NCI-H2227 treated with DMSO at 0.1 percent for 48 hours (cell line): ENCODE results near the gene ZC3H12D.
A peak's percentile ranks its signal among the peaks of the same experiment; 100 is the strongest.

Experiments
- DNase-seq: peaks from one replicate; lab custom pipeline; 2025; lab: John Stamatoyannopoulos, UW

Gene ZC3H12D

DNA sequence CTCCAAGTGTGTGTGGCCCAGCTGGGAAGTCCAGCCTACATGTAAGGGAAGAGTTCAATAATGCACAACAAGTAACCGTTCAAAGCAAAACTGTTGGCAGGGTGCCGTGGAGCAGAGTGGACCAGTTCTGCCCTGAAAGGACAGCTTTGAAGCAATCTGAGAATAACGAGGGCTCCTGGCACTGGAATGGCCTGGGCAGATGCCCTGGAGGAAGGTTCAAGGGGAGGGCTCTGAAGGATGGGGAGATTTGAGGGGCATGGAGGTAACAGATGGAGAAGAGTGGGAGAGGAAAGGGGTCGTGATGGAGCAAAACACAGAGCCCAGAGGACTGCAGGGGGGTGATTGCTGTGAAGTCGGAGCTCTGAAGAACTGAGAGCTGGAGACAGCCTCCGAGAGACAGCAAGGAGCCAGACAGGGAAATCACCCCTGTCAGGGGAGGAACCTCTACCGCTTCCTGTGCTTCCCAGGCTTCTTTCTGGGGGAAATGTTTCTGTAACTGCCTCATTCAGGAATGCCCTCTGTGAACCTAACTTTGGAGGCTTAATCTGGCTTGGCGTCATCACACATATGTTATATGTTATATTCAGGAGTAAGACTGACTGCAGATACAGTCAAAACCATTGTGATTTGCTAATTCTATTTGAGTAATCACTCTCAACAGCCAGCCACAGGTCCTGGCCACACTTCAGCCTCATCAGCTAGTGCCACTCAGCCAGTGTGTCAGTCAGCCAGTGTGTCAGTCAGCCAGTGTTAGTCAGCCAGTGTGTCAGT is 41.2 kb downstream of the ZC3H12D start:
- DNase-seq, result no peak

- no peak for DNase-seq
Measured at GRCh38 chr6:149441740-149442139, 43.1 kb downstream of the ZC3H12D start.

GRCh38 chr6:149440735-149441671 is 43.8 kb downstream of the ZC3H12D start:
- DNase-seq, result no peak

DNA sequence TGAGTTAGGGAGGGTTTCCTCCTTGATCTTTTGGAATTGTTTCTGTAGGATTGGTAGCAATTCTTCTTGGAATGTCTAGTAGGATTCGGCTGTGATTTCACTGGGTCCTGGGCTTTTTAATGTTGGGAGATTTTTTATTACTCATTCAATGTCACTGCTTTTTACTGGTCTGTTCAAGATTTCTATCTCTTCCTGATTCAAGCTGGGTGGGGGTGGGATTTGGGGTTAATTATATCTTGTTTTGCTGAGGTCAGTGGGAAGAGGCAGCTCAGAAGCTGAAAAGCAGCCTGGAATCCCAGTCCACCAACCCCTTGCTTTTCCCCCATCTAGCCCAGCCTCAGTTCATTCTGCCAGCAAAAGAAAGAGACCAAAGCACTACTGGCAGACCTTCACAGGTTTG is 45.2 kb downstream of the ZC3H12D start:
- DNase-seq, result no peak

- no peak for DNase-seq
Measured at GRCh38 chr6:149438855-149439254, 46.0 kb downstream of the ZC3H12D start.

- no peak for DNase-seq
Measured at GRCh38 chr6:149437212-149437611, 47.6 kb downstream of the ZC3H12D start.

- no peak for DNase-seq
Measured at GRCh38 chr6:149436647-149437046, 48.2 kb downstream of the ZC3H12D start.

DNA sequence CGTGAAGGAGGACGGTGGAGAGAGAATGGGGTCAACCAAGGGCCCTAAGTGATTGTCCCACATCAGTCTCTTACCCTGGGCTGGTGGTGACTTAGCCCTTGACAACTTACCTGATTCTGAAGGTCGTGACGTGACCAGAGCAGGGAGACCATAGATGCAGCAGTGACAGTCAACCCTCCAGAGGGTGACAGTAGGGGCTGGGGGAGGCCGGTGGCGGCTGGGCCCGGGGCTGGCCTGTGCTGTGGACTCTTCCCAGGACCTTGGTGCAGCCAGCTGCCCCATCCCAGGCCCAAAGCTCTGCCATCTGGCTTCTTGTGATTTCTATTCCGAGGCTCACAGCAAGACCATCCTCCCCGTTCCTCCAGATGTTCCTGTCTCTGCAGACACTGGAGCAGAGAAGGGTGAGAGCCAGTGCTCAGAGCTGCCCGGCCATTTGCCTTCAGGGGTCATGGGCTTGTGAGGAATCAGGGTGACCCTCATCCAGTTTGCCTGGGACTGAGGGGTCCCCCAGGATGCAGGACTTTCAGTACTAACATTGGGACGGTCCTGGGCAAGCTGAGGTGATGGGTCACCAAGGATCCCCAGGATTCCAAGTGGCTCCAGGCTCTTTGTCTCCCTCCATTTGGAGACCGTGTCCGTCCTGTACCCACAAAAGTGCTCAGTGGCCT is 48.8 kb downstream of the ZC3H12D start:
- no peak for DNase-seq

GRCh38 chr6:149433881-149434280 is 50.9 kb downstream of the ZC3H12D start:
- DNase-seq, result no peak

GRCh38 chr6:149433405-149433804 is 51.4 kb downstream of the ZC3H12D start:
- no peak for DNase-seq

- DNase-seq, result peak; percentile 60
Measured at GRCh38 chr6:149431905-149432775, 52.7 kb downstream of the ZC3H12D start.

- DNase-seq, result no peak
Measured at GRCh38 chr6:149429427-149430360, 55.1 kb downstream of the ZC3H12D start.

DNA sequence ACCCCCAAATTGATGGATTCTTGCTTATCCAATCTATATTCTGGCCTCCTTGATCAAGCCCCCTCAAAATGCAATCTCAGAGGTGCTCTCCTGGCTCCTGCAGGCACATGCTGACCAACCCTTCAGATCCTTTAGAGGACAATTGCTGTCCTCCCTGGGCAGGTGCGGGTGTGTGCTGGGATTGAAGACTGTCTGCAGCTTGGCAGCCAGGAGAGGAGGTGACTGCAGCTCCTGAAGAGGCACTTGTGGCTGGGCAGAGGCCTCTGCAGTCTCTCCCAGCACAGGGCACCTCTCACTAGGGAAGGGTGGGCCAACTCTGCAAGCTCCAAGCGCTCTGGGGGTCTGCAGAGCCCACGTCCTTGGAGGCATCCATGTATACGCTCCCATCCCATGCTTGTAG is 56.2 kb downstream of the ZC3H12D start:
- no peak for DNase-seq

DNA sequence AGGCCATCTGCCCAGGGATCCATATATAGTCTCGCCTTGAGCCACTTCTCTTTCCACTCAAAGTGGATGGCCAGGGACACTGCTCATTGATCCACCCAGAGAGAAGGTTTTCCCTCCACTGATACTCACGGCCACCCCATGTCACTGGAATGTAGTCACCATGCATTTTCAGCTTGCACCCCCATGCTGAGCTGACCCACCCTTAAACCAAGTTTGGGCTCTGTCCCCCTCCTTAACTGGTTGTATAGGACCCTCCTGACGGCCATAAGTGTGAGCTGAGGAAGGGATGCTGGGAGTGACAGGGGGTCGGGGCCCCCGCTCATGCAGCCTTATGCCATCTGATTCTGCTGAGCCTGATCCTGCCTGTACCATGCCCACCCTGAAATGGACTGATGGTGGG is 59.1 kb downstream of the ZC3H12D start:
- DNase-seq, result no peak

- no peak for DNase-seq
Measured at GRCh38 chr6:149425224-149425623, 59.6 kb downstream of the ZC3H12D start.

DNA sequence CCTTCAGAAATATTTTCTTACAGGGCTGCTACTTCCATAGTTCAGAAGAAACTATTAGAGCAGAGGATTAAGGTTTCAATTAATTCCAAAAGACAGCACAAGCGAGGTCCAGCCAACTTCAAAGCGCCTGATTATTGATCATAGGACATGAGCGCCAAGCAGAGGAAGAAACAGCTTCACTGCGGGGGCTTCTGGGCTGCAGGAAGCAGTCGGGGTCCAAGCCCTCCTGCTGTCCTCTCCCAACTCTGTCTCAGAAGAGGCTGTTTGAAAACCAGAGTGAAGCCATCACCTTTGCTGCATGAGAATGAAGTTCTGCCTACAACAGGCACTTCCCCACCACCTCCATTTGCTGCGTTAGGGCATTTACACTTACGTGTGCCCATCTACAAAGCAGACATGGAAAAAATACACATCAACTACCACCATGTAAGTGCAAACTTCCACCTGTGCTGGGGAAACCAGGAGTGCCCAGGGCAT is 60.8 kb downstream of the ZC3H12D start:
- no peak for DNase-seq

DNA sequence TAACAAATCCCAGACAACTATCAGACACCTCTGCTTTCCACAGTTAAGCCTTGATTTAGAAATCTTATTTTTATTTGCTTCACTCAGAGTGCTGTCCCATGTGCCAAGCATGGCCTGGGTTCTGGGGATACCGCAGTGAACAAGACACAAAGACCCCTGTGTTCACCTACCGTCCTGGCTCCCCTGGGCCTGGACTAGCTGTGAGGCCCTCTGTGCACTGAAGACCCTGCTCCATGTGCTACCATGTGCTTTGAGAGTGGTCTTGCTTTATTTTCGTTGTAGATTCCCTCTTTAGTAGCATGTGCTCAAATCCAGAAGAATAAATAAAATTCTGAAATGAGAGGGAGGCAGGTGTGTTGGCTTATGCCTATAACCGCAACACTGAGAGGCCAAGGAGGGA is 62.2 kb downstream of the ZC3H12D start:
- no peak for DNase-seq

- no peak for DNase-seq
Measured at GRCh38 chr6:149421132-149421531, 63.7 kb downstream of the ZC3H12D start.

- DNase-seq, result no peak
Measured at GRCh38 chr6:149419696-149420404, 65.0 kb downstream of the ZC3H12D start.

- no peak for DNase-seq
Measured at GRCh38 chr6:149414821-149415220, 70.0 kb downstream of the ZC3H12D start.
